GM12801 (cell line): ENCODE data around the gene PKD1L1.

Experiments
- CTCF ChIP-seq: IDR thresholded peaks from one replicate; pipeline ENCODE4 v1.5.1; 2011; ENCODE audit warnings: control low read depth; ENCODE audit not compliant: insufficient read length; ENCODE audit errors: extremely low read depth

The PKD1L1 gene

DNA sequence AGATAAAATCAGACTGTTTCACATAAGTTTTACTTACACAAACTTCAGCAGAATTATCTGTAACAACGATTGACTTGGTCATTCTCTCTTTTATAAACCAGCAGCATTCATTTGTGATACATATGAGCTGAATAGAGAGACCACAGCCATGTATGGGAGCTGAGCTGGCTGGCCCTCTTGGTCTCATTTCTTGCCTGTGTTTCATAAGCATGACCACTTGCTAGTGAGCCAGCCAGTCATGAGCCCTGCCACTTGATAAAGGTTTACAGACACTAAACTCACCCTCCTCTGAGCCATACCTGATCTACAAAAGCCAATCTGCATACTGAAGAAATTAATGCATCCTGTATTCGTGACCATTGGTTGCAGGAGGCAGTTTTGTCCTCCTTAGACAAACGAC, 82.1 kb downstream of the PKD1L1 start:
- TF ChIP-seq CTCF: no peak

DNA sequence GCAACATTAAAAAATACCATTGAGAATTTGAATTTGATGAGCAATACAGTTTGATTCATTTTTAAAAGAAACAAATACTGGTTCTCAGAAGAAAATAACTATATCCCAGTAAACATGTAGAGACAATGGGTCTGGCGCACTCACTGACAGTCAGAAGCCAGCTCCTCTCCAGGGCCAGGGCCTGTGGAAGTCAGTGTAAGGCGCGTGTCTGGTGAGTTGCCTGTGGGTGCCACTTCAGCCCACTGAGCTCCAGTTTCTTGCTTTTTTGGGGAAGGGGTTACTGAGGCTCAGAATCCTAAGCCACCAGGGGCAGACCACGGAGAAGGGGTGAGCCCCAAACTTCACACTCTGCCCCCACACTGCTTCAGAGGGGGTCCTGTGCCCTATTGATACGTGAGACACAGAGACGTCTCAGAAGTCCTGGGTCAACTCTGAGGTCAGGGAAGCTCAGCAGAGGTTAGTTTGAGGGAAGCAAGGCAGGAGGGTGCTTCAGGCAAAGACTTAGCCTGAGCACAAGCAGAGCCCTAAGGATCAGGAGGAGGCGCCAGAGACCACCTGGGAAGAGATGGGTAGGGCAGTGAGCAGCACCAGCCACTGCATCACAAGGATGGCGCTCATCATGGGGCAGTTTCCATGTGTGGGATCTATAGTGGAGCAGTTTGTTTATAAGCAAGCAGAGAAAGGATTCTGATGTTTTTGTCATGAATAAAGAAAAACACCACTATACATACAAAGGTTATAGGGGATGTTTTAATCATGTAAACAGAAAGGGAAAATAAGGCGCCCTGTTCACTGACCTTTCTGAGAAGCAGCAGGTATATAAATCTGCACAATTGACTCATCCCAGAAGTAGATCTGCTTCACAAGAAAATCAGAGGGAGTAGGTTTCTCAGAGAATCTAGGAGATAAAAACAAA, 95.7 kb downstream of the PKD1L1 start:
- no peak for TF ChIP-seq CTCF

GRCh38 chr7:47847207-47847606, 101.1 kb downstream of the PKD1L1 start:
- no peak for TF ChIP-seq CTCF

- TF ChIP-seq CTCF: no peak
Observed at GRCh38 chr7:47846138-47846836, 102.0 kb downstream of the PKD1L1 start.

DNA sequence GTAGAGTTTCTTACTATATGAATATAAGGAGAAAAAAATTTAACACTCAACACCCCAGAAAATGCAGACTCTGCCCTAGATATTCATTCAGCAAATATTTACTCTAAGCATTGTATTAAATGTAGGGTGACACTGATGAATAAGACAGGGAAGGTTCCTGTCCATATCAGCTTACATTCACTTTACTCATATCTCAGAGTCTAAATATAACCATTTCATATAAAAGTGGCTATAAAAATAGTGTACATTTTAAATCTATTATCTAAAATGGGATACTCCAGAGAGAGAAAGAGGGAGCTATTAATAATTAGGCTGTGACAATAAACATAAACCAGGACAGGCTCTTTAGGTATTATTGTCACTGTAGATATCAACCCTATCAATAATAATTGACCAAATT, 104.0 kb downstream of the PKD1L1 start:
- TF ChIP-seq CTCF: no peak

GRCh38 chr7:47843291-47843690, 105.0 kb downstream of the PKD1L1 start:
- TF ChIP-seq CTCF: no peak

GRCh38 chr7:47839381-47839780, 108.9 kb downstream of the PKD1L1 start:
- no peak for TF ChIP-seq CTCF
